Measurements from ENCODE around the gene ALKBH3.

DNA sequence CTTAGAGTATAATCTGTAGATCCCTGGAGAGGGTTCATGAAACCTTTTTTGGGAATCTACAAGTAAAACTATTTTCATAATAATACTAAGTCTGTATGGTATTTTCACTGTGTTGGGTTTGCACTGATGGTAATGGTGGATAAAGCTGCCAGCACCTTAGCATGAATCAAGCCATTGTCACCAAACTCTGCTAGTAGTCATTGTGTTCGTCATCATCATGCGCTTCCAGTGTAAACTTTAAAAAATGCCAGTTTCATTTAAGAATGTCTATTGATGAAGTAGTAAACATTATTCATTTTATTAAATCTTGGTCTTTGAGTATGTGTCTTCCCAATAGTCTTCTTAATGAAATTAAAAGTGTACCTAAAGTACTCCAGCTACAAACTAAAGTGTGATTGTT is 15.0 kb downstream of the ALKBH3 start:
- TF ChIP-seq, protein P1, sequence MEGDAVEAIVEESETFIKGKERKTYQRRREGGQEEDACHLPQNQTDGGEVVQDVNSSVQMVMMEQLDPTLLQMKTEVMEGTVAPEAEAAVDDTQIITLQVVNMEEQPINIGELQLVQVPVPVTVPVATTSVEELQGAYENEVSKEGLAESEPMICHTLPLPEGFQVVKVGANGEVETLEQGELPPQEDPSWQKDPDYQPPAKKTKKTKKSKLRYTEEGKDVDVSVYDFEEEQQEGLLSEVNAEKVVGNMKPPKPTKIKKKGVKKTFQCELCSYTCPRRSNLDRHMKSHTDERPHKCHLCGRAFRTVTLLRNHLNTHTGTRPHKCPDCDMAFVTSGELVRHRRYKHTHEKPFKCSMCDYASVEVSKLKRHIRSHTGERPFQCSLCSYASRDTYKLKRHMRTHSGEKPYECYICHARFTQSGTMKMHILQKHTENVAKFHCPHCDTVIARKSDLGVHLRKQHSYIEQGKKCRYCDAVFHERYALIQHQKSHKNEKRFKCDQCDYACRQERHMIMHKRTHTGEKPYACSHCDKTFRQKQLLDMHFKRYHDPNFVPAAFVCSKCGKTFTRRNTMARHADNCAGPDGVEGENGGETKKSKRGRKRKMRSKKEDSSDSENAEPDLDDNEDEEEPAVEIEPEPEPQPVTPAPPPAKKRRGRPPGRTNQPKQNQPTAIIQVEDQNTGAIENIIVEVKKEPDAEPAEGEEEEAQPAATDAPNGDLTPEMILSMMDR (IDR thresholded peaks at IDR 0.05) = no peak
- TF ChIP-seq EP300 (IDR thresholded peaks at IDR 0.05) (no peak), POLR2A (IDR thresholded peaks at IDR 0.05) (no peak), POLR2AphosphoS5 (IDR thresholded peaks at IDR 0.05) (no peak)
